GM18507 (cell line): Measurements from ENCODE around the gene MMEL1.
"Not testable (repeated sequence)": the region's sequence is repeated elsewhere in the genome, so short reads cannot be mapped to it uniquely, and the experiment has no call there.

Experiments
- DNase-seq: peaks from one replicate; pipeline ENCODE4 v3.0.0; 2011; ENCODE audit warnings: low read depth; ENCODE audit not compliant: insufficient read length; ENCODE audit errors: extremely low spot score
- FAIRE-seq: peaks from 2 replicates; lab custom pipeline; 2011; peaks lifted over from hg19 to GRCh38; lab: Jason Lieb, UNC

The MMEL1 gene

GRCh38 chr1:2561898-2562895, 70.6 kb downstream of the MMEL1 start:
- DNase-seq (no peak), FAIRE-seq (no peak)

- FAIRE-seq (no peak), DNase-seq (no peak)
Measured at GRCh38 chr1:2561446-2561845, 71.4 kb downstream of the MMEL1 start.

GRCh38 chr1:2560299-2561073, 72.3 kb downstream of the MMEL1 start:
- FAIRE-seq (no peak), DNase-seq (no peak)

- FAIRE-seq, result no peak
- DNase-seq, result no peak
Measured at GRCh38 chr1:2559509-2560298, 73.1 kb downstream of the MMEL1 start.

- DNase-seq (no peak), FAIRE-seq (no peak)
Measured at GRCh38 chr1:2558861-2559260, 74.0 kb downstream of the MMEL1 start.

GRCh38 chr1:2558420-2558819, 74.4 kb downstream of the MMEL1 start:
- FAIRE-seq, result no peak

GRCh38 chr1:2557482-2558400, 75.1 kb downstream of the MMEL1 start:
- FAIRE-seq (no peak), DNase-seq (no peak)

More at GRCh38 chr1:2558420-2558819, 74.4 kb downstream of the MMEL1 start:
- DNase-seq, result no peak

GRCh38 chr1:2556678-2557481, 75.9 kb downstream of the MMEL1 start:
- no peak for DNase-seq
- FAIRE-seq, result no peak

- DNase-seq, result no peak
Measured at GRCh38 chr1:2556277-2556677, 76.5 kb downstream of the MMEL1 start, which contains the start of gene TNFRSF14. TNFRSF14 (plus strand) TSS chr1:2556371; CDS start chr1:2556665, 294 bp downstream.

GRCh38 chr1:2555634-2556276, 77.1 kb downstream of the MMEL1 start:
- FAIRE-seq (no peak), DNase-seq (no peak)

More at GRCh38 chr1:2556277-2556677, 76.5 kb downstream of the MMEL1 start, which contains the start of gene TNFRSF14:
- FAIRE-seq, result peak; percentile 95

GRCh38 chr1:2554621-2555387, 78.0 kb downstream of the MMEL1 start:
- peak; percentile 76 for FAIRE-seq

GRCh38 chr1:2553871-2554620, 78.8 kb downstream of the MMEL1 start:
- FAIRE-seq (no peak), DNase-seq (no peak)

More at GRCh38 chr1:2554621-2555387, 78.0 kb downstream of the MMEL1 start:
- no peak for DNase-seq

GRCh38 chr1:2553076-2553475, 79.7 kb downstream of the MMEL1 start:
- FAIRE-seq, result peak; percentile 71

GRCh38 chr1:2552189-2552588, 80.6 kb downstream of the MMEL1 start:
- DNase-seq, result no peak
- no peak for FAIRE-seq

More at GRCh38 chr1:2553076-2553475, 79.7 kb downstream of the MMEL1 start:
- DNase-seq, result not testable (repeated sequence)

GRCh38 chr1:2551544-2551943, 81.3 kb downstream of the MMEL1 start:
- FAIRE-seq, DNase-seq: not testable (repeated sequence)
